Measurements from ENCODE around the gene ADARB1.
"Not testable (repeated sequence)": the region's sequence is repeated elsewhere in the genome, so short reads cannot be mapped to it uniquely, and the experiment has no call there.

Gene ADARB1

GRCh38 chr21:45137612-45137937 is 63.2 kb downstream of the ADARB1 start:
- DNase-seq, result no peak

- DNase-seq, result peak; percentile 79 to 94 (median 89)
Observed at GRCh38 chr21:45138199-45139002, 64.0 kb downstream of the ADARB1 start.

- not testable (repeated sequence) for DNase-seq
Observed at GRCh38 chr21:45139003-45139360, 64.6 kb downstream of the ADARB1 start.

GRCh38 chr21:45139473-45139872 is 65.1 kb downstream of the ADARB1 start:
- DNase-seq, result no peak

- DNase-seq, result peak; percentile 89 to 92 (median 91)
Observed at GRCh38 chr21:45140346-45140940, 66.1 kb downstream of the ADARB1 start.

GRCh38 chr21:45140944-45141343 is 66.6 kb downstream of the ADARB1 start:
- DNase-seq, result not testable (repeated sequence)

GRCh38 chr21:45141507-45141906 is 67.1 kb downstream of the ADARB1 start:
- no peak for DNase-seq

GRCh38 chr21:45142469-45143308 is 68.3 kb downstream of the ADARB1 start:
- peak in 1 of 3 donors; percentile 45 for DNase-seq

- DNase-seq, result no peak
Observed at GRCh38 chr21:45143855-45144254, 69.5 kb downstream of the ADARB1 start.

GRCh38 chr21:45145146-45145545 is 70.8 kb downstream of the ADARB1 start:
- DNase-seq, result no peak

- DNase-seq, result not testable (repeated sequence)
Observed at GRCh38 chr21:45145846-45146245, 71.5 kb downstream of the ADARB1 start.

GRCh38 chr21:45146306-45146705 is 71.9 kb downstream of the ADARB1 start:
- no peak for DNase-seq

- DNase-seq, result no peak
Observed at GRCh38 chr21:45146801-45147200, 72.4 kb downstream of the ADARB1 start.

GRCh38 chr21:45147473-45148315 is 73.3 kb downstream of the ADARB1 start:
- DNase-seq, result no peak

- no peak for DNase-seq
Observed at GRCh38 chr21:45148316-45148990, 74.1 kb downstream of the ADARB1 start.

- DNase-seq, result no peak
Observed at GRCh38 chr21:45149021-45149420, 74.6 kb downstream of the ADARB1 start.

GRCh38 chr21:45150638-45151131 is 76.3 kb downstream of the ADARB1 start:
- no peak for DNase-seq

- DNase-seq, result peak in 1 of 3 donors; percentile 31
Observed at GRCh38 chr21:45151445-45152160, 77.2 kb downstream of the ADARB1 start.

GRCh38 chr21:45152265-45152746 is 77.9 kb downstream of the ADARB1 start:
- DNase-seq, result peak; percentile 90 to 93 (median 91)

- no peak for DNase-seq
Observed at GRCh38 chr21:45153358-45154318, 79.3 kb downstream of the ADARB1 start.
